H1 (cell line): ENCODE data around the gene HS3ST1. TPM values are rescaled to one million over a fixed set of nuclear protein-coding genes. Genes with fewer than 3 reads are reported as not detected.

Experiments
- CTCF ChIA-PET: fragments of 300-600 bp; sonication (Branson Sonifier 250); formaldehyde crosslinking; loops from one replicate; lab custom pipeline; 2021; ENCODE audit not compliant: partially characterized antibody; lab: Charles Lee
- POLR2A ChIA-PET: fragments of 300-600 bp; sonication (Branson Sonifier 250); formaldehyde crosslinking; loops from one replicate; lab custom pipeline; 2021; ENCODE audit warnings: inconsistent platforms; ENCODE audit not compliant: partially characterized antibody; lab: Charles Lee
- DNase-seq, 2 experiments: peaks; one replicate each; pipeline versions ENCODE4 v3.0.0 to v3.0.0-alpha.2; 2010 to 2022; ENCODE audit warnings: low spot score in 2 of 2, low read depth in 1 of 2, mixed read lengths in 1 of 2
- FAIRE-seq: peaks from 2 replicates; lab custom pipeline; 2011; peaks lifted over from hg19 to GRCh38; lab: Jason Lieb, UNC
- H2AFZ ChIP-seq: 2 replicates; pipeline ENCODE4 v1.8.1; 2012; ENCODE audit warnings: low read length, inconsistent platforms
- H2AK5ac ChIP-seq: 2 replicates; pipeline ENCODE4 v1.6.1; 2013; ENCODE audit warnings: low read depth, low read length
- H2BK120ac ChIP-seq: replicated peaks from 2 replicates; pipeline ENCODE3; 2013; ENCODE audit warnings: low read depth, low read length, inconsistent platforms
- H2BK12ac ChIP-seq: 2 replicates; pipeline ENCODE4 v1.6.1; 2013; ENCODE audit warnings: low read depth, low read length
- H2BK15ac ChIP-seq: 2 replicates; pipeline ENCODE4 v1.6.1; 2013; ENCODE audit warnings: low read length
- H2BK20ac ChIP-seq: 2 replicates; pipeline ENCODE4 v1.6.1; 2013; ENCODE audit warnings: low read length
- H2BK5ac ChIP-seq: 2 replicates; pipeline ENCODE4 v1.6.1; 2013; ENCODE audit warnings: low read depth, low read length
- H3K14ac ChIP-seq: 2 replicates; pipeline ENCODE4 v1.6.1; 2013; ENCODE audit warnings: inconsistent platforms; ENCODE audit not compliant: insufficient read length
- H3K18ac ChIP-seq: 2 replicates; pipeline ENCODE4 v1.6.1; 2013; ENCODE audit warnings: low read length; ENCODE audit errors: extremely low read depth
- H3K23ac ChIP-seq: 2 replicates; pipeline ENCODE4 v1.6.1; 2013; ENCODE audit warnings: inconsistent platforms; ENCODE audit not compliant: insufficient read length
- H3K23me2 ChIP-seq: 2 replicates; pipeline ENCODE4 v1.6.1; 2013; ENCODE audit warnings: low read depth, low read length
- H3K27ac ChIP-seq: 2 replicates; pipeline ENCODE4 v1.6.1; 2011; ENCODE audit warnings: low read depth, low read length, inconsistent platforms
- H3K27me3 ChIP-seq, 4 experiments: replicated peaks in 1 of 4; 1 replicate in 1 of 4; 2 replicates in 3 of 4; pipeline versions ENCODE4 v1.6.1 to v1.8.1; 2011 to 2013; ENCODE audit warnings: low read length in 3 of 4, mild to moderate bottlenecking in 3 of 4, inconsistent platforms in 2 of 4, mixed read lengths in 2 of 4, moderate library complexity in 1 of 4; ENCODE audit not compliant: control insufficient read depth in 3 of 4, insufficient read depth in 3 of 4; ENCODE audit errors: extremely low read depth in 1 of 4
- H3K36me3 ChIP-seq, 4 experiments: 2 replicates each; pipeline versions ENCODE4 v1.6.1 to v1.8.1; 2011 to 2013; ENCODE audit warnings: mild to moderate bottlenecking in 4 of 4, low read length in 3 of 4, moderate library complexity in 2 of 4, control low read depth in 1 of 4, inconsistent platforms in 1 of 4; ENCODE audit not compliant: insufficient read depth in 4 of 4, control insufficient read depth in 2 of 4
- H3K4ac ChIP-seq: replicated peaks from 2 replicates; pipeline ENCODE3; 2013; ENCODE audit warnings: low read length, low read depth, mixed read lengths, inconsistent platforms; ENCODE audit not compliant: insufficient read length
- H3K4me1 ChIP-seq, 4 experiments: replicated peaks in 1 of 4; 1 replicate in 1 of 4; 2 replicates in 3 of 4; pipeline versions ENCODE4 v1.6.1 to v1.8.1; 2011 to 2013; ENCODE audit warnings: low read length in 3 of 4, inconsistent platforms in 2 of 4, mixed read lengths in 1 of 4; ENCODE audit not compliant: insufficient read depth in 4 of 4, control insufficient read depth in 3 of 4
- H3K4me2 ChIP-seq, 2 experiments: 2 replicates each; pipeline versions ENCODE4 v1.6.1 to v1.8.1; 2011 to 2013; ENCODE audit warnings: low read depth in 2 of 2, low read length in 2 of 2, control low read depth in 1 of 2, inconsistent platforms in 1 of 2, mild to moderate bottlenecking in 1 of 2; ENCODE audit not compliant: insufficient read depth in 1 of 2
- H3K4me3 ChIP-seq, 4 experiments: fragments of 200-600, 300-600 bp in 1 of 4; sonication (generic), shearing (Covaris generic), sonication (Bioruptor Twin) in 1 of 4; 2 replicates each; pipeline versions ENCODE4 v1.5.1 to v1.8.1; 2011 to 2016; ENCODE audit warnings: low read length in 4 of 4, low read depth in 3 of 4, control low read depth in 2 of 4, inconsistent platforms in 2 of 4, mild to moderate bottlenecking in 2 of 4, mixed read lengths in 1 of 4, moderate library complexity in 1 of 4; ENCODE audit not compliant: insufficient read depth in 2 of 4; ENCODE audit errors: extremely low read depth in 1 of 4
- H3K56ac ChIP-seq: replicated peaks from 2 replicates; pipeline ENCODE3; 2013; ENCODE audit warnings: low read depth, mild to moderate bottlenecking, mixed read lengths, low read length, inconsistent platforms; ENCODE audit not compliant: insufficient read length
- H3K79me1 ChIP-seq: 2 replicates; pipeline ENCODE4 v1.6.1; 2013; ENCODE audit warnings: low read depth, low read length, control low read depth
- H3K79me2 ChIP-seq, 2 experiments: 2 replicates each; pipeline versions ENCODE4 v1.6.1 to v1.8.1; 2012 to 2013; ENCODE audit warnings: low read length in 2 of 2, mild to moderate bottlenecking in 2 of 2, inconsistent platforms in 1 of 2; ENCODE audit not compliant: insufficient read depth in 2 of 2, control insufficient read depth in 1 of 2
- H3K9ac ChIP-seq, 4 experiments: replicated peaks in 1 of 4; 1 replicate in 1 of 4; 2 replicates in 3 of 4; pipeline versions ENCODE4 v1.6.1 to v1.8.1; 2011 to 2013; ENCODE audit warnings: low read depth in 3 of 4, low read length in 3 of 4, control low read depth in 2 of 4, mild to moderate bottlenecking in 2 of 4, moderate library complexity in 2 of 4, inconsistent platforms in 1 of 4; ENCODE audit errors: extremely low read depth in 1 of 4
- H3K9me3 ChIP-seq, 2 experiments: 2 replicates each; pipeline versions ENCODE4 v1.6.1 to v1.8.1; 2012 to 2013; ENCODE audit warnings: mild to moderate bottlenecking in 2 of 2, moderate library complexity in 2 of 2, control low read depth in 1 of 2, inconsistent platforms in 1 of 2, low read depth in 1 of 2, low read length in 1 of 2, mixed read lengths in 1 of 2; ENCODE audit not compliant: insufficient read depth in 2 of 2
- H4K20me1 ChIP-seq, 2 experiments: replicated peaks in 1 of 2; 2 replicates each; pipeline versions ENCODE3 to v1.8.1; 2011 to 2013; ENCODE audit warnings: inconsistent platforms in 2 of 2, low read length in 2 of 2, mild to moderate bottlenecking in 1 of 2; ENCODE audit not compliant: insufficient read depth in 2 of 2, control insufficient read depth in 1 of 2
- H4K5ac ChIP-seq: 2 replicates; pipeline ENCODE4 v1.6.1; 2013; ENCODE audit warnings: low read length, low read depth, mixed read lengths, inconsistent platforms; ENCODE audit not compliant: insufficient read length
- H4K8ac ChIP-seq: 2 replicates; pipeline ENCODE4 v1.8.0; 2013; ENCODE audit warnings: mild to moderate bottlenecking, moderate library complexity, low read length, inconsistent platforms; ENCODE audit not compliant: insufficient read depth; ENCODE audit errors: extremely low read depth
- H4K91ac ChIP-seq: replicated peaks from 2 replicates; pipeline ENCODE3; 2013; ENCODE audit warnings: low read length, mixed read lengths, inconsistent platforms; ENCODE audit not compliant: insufficient read length
- CBX8 ChIP-seq: fragments of 300-800, 300-1000 bp; sonication (generic); IDR thresholded peaks from 2 replicates; pipeline ENCODE4 v1.7.1; 2016; ENCODE audit warnings: low read depth, low read length, borderline replicate concordance
- EGR1 ChIP-seq: IDR thresholded peaks from 2 replicates; pipeline ENCODE4 v1.6.1; 2011; ENCODE audit warnings: low read depth, low read length, borderline replicate concordance
- FOSL1 ChIP-seq: IDR thresholded peaks from 2 replicates; pipeline ENCODE4 v1.6.1; 2011; ENCODE audit warnings: mild to moderate bottlenecking, low read depth, low read length, moderate library complexity; ENCODE audit not compliant: insufficient read depth
- GTF2F1 ChIP-seq: IDR thresholded peaks from 2 replicates; pipeline ENCODE4 v1.6.1; 2012; ENCODE audit warnings: low read depth, low read length, improper control_type of control experiment, borderline replicate concordance
- JUN ChIP-seq: IDR thresholded peaks from 2 replicates; pipeline ENCODE4 v1.6.1; 2011; ENCODE audit warnings: low read depth, mild to moderate bottlenecking, improper control_type of control experiment, low read length
- RXRA ChIP-seq: IDR thresholded peaks from 2 replicates; pipeline ENCODE4 v1.6.1; 2011; ENCODE audit warnings: low read depth, mild to moderate bottlenecking, low read length, moderate library complexity; ENCODE audit not compliant: insufficient read depth
- SP1 ChIP-seq: IDR thresholded peaks from 2 replicates; pipeline ENCODE4 v1.6.1; 2011; ENCODE audit warnings: low read depth, low read length
- SUZ12 ChIP-seq: fragments of 200-600 bp; sonication (generic); IDR thresholded peaks from 2 replicates; pipeline ENCODE4 v1.6.1; 2012; ENCODE audit warnings: mild to moderate bottlenecking, inconsistent platforms, low read length, moderate library complexity, mixed read lengths
- TAF1 ChIP-seq: IDR thresholded peaks from 2 replicates; pipeline ENCODE4 v1.6.1; 2011; ENCODE audit warnings: mild to moderate bottlenecking, low read depth, low read length
- TEAD4 ChIP-seq: IDR thresholded peaks from 2 replicates; pipeline ENCODE4 v1.6.1; 2012; ENCODE audit warnings: low read depth, low read length, inconsistent platforms, mixed read lengths
- YY1 ChIP-seq: IDR thresholded peaks from 2 replicates; pipeline ENCODE4 v1.6.1; 2011; ENCODE audit warnings: low read depth, mild to moderate bottlenecking, low read length
- ZNF274 ChIP-seq: IDR thresholded peaks from 2 replicates; pipeline ENCODE4 v1.7.0; 2012; ENCODE audit warnings: low read length, borderline replicate concordance; ENCODE audit errors: extremely low read depth
- WGBS, 2 experiments: shearing (Covaris generic) in 1 of 2; methylation state at CpG; one replicate each; pipeline versions ENCODE4 v1.1.6 to v1.1.7; 2013 to 2015; ENCODE audit warnings: low lambda C conversion rate in 2 of 2, mixed read lengths in 2 of 2, inconsistent platforms in 1 of 2, low coverage in 1 of 2, missing lambda C conversion rate in 1 of 2; ENCODE audit not compliant: insufficient replicate concordance in 2 of 2, insufficient coverage in 1 of 2, insufficient read length in 1 of 2; ENCODE audit errors: extremely low coverage in 1 of 2, missing lambda C conversion rate in 1 of 2; 5-methylcytosine and 5-hydroxymethylcytosine counted together
- polyA plus RNA-seq, 7 experiments: library from polyadenylated mRNA; depleted of rRNA in 3 of 7; stranded (reverse) in 5 of 7; unstranded in 2 of 7; fragments of >200 nt in 5 of 7; fragments of 200-250 nt in 2 of 7; gene quantifications; 1 replicate in 5 of 7; 2 replicates in 1 of 7; 4 replicates in 1 of 7; pipeline versions ENCODE4 v1.2.1 to v1.2.3, GENCODE V29; 2011 to 2013; ENCODE audit warnings: missing spikeins in 2 of 7, mixed read lengths in 2 of 7
- total RNA-seq: library from RNA; stranded (reverse); fragmentation: NEBNext Ultra II Directional; extraction: Animal tissue kit (Norgen Biotek cat#: 25700); gene quantifications from 2 replicates; pipeline ENCODE4 v1.2.1, GENCODE V29; 2021
- TF ChIP-seq, protein P1 (sequence below): IDR thresholded peaks from 2 replicates; pipeline ENCODE4 v1.6.1; 2012; ENCODE audit warnings: low read length, inconsistent platforms

The HS3ST1 gene
- total and polyA plus RNA-seq, 2 of the 8 experiments (the other 6 are each of a cell fraction or from before 2014, with no cell fraction given) = 0.50 to 1.5 TPM

DNA sequence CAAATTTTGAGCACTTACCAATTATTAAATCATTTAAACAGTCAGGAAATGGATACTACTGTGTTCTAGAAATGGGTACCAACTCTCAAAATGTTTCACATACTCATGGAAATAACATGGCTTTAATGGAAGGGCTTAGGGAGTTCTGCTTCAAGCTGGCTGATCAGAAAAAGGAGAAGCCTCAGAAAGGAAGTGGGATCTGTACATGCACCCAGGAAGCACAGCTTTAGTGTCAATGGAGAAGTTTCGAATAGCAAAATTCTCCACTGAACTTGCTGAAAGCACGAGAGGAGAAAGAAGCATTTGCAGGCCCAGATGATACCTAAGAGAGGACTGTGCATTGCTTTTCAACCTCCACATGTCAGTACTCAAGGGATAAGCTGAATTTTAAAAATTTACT is 11.1 kb upstream of the HS3ST1 start:
- Histone ChIP-seq H3K14ac (no peak overlapping the region), H3K27ac (no peak overlapping the region), H3K56ac (no peak overlapping the region), H4K91ac (no peak overlapping the region), H4K20me1 (no peaks in the 10 kb centered on the region), H2AFZ (no peak overlapping the region), H3K9ac (no peak overlapping the region), H3K79me2 (no peaks in the 10 kb centered on the region), H3K36me3 (no peaks in the 10 kb centered on the region), H3K23ac (no peak overlapping the region), H2BK20ac (no peak overlapping the region), H2BK15ac (no peak overlapping the region), H2BK12ac (no peak overlapping the region), H3K9me3 (no peaks in the 10 kb centered on the region), H3K18ac (no peak overlapping the region), H2BK5ac (no peak overlapping the region), H2BK120ac (no peak overlapping the region), H3K27me3 (no peaks in the 10 kb centered on the region), H3K79me1 (no peaks in the 10 kb centered on the region), H4K8ac (no peak overlapping the region), H3K4me3 (no peak overlapping the region), H2AK5ac (no peak overlapping the region), H4K5ac (no peak overlapping the region), H3K4me1 (peaks cover 0 to 4% (median 1%) of the 10 kb centered on the region in 4 experiments; a peak in 2 of 7 replicates), H3K4ac (no peak overlapping the region), H3K23me2 (no peaks in the 10 kb centered on the region), H3K4me2 (no peak overlapping the region)
- no peak for DNase-seq
- ChIA-PET POLR2A (no interaction called here), CTCF (interaction anchor here (0.6 to 1.2 kb wide), 3 partner anchors 11 to 514 kb away, joined by 3 read pairs; no protein-coding TSS in a partner anchor)
- FAIRE-seq = no peak
- WGBS, 2 experiments = 93% methylated on average over 2 of the region's 2 CpGs; no CpG with 5 or more reads in 1 of the 2 experiments
- TF ChIP-seq JUN (no peak), YY1 (no peak), SP1 (no peak), CBX8 (no peak), TEAD4 (no peak), EGR1 (no peak), FOSL1 (no peak), ZNF274 (no peak), TAF1 (no peak), SUZ12 (no peak), GTF2F1 (no peak), RXRA (no peak)
- TF ChIP-seq, protein P1, sequence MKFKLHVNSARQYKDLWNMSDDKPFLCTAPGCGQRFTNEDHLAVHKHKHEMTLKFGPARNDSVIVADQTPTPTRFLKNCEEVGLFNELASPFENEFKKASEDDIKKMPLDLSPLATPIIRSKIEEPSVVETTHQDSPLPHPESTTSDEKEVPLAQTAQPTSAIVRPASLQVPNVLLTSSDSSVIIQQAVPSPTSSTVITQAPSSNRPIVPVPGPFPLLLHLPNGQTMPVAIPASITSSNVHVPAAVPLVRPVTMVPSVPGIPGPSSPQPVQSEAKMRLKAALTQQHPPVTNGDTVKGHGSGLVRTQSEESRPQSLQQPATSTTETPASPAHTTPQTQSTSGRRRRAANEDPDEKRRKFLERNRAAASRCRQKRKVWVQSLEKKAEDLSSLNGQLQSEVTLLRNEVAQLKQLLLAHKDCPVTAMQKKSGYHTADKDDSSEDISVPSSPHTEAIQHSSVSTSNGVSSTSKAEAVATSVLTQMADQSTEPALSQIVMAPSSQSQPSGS = no peak
